Measurements from ENCODE around the gene TUBGCP6. TPM values are rescaled to one million over a fixed set of nuclear protein-coding genes. Genes with fewer than 3 reads are reported as not detected.

The TUBGCP6 gene
- total and polyA plus RNA-seq, 2 donors (not counting 1 experiment from before 2014, with no cell fraction given), result 137 to 178 TPM

- Mint-ChIP-seq H3K27me3 (no peaks in the 10 kb centered on the region), H3K4me3 (peak overlapping the region; percentile 49), H3K9me3 (ENCODE audit: insufficient read depth) (no peaks in the 10 kb centered on the region), H3K27ac (peak overlapping the region; percentile 80), H3K4me1 (peaks cover 41% of the 10 kb centered on the region)
- Histone ChIP-seq H3K4me3 (ENCODE audit: control extremely low read depth in 1 of 5, extremely low read depth in 1 of 5, insufficient read depth in 1 of 5, low read depth in 2 of 5, low read length in 4 of 5) (no peak overlapping the region), H3K9ac (ENCODE audit: low read length) (no peak overlapping the region), H3K36me3 (replicated peaks in 1 of 2; ENCODE audit: control extremely low read depth in 1 of 2, control insufficient read depth in 1 of 2, extremely low read depth in 1 of 2, insufficient read depth in 2 of 2, low read length in 1 of 2) (peaks cover 8 to 45% of the 10 kb centered on the region in 2 experiments), H3K27me3 (replicated peaks in 1 of 4; ENCODE audit: control extremely low read depth in 1 of 4, control insufficient read depth in 3 of 4, insufficient read depth in 4 of 4, low read length in 3 of 4) (no peaks in the 10 kb centered on the region), H3K9me3 (ENCODE audit: control extremely low read depth in 1 of 3, control insufficient read depth in 2 of 3, insufficient read depth in 1 of 3, low read length in 2 of 3) (no peaks in the 10 kb centered on the region), H3K27ac (ENCODE audit: low read length in 2 of 2) (no peak overlapping the region), H3K4me1 (ENCODE audit: control insufficient read depth in 2 of 2, insufficient read depth in 2 of 2, low read length in 2 of 2) (peaks cover 15 to 26% of the 10 kb centered on the region in 2 donors), H4K20me1 (ENCODE audit: control insufficient read depth, insufficient read depth, low read length, poor library complexity, severe bottlenecking) (peaks cover 65% of the 10 kb centered on the region), H2AFZ (ENCODE audit: insufficient read depth, low read depth, low read length, poor library complexity, severe bottlenecking) (no peak overlapping the region), H3K4me2 (replicated peaks; ENCODE audit: low read depth, low read length, poor library complexity, severe bottlenecking) (peak overlapping the region; percentile 26), H3K79me2 (ENCODE audit: control insufficient read depth, insufficient read depth, low read length) (peaks cover 44% of the 10 kb centered on the region)
- CTCF ChIA-PET, result interaction anchor here (0.7 to 5.2 kb wide), 10 partner anchors 16 to 277 kb away, joined by 3 to 75 read pairs (median 3); partner anchors contain the start of genes HDAC10 and PANX2
- DNase-seq, result peak; percentile 68
- ATAC-seq (ENCODE audit: low read depth), result peak; percentile 86
- POLR2A ChIA-PET, result interaction anchor here (4.5 kb wide), 1 partner anchor 17 kb away, joined by 43 read pairs; no protein-coding TSS in a partner anchor
- intact Hi-C loops (cut with micrococcal nuclease), result loop anchor here (5.0 to 10.0 kb wide), 2 partner anchors 280 to 443 kb away; no protein-coding TSS in a partner anchor
- WGBS (ENCODE audit: insufficient coverage), result 16% methylated on average over 22 of the region's 23 CpGs
- TF ChIP-seq EZH2 (IDR thresholded peaks at IDR 0.05; ENCODE audit: borderline replicate concordance, insufficient read depth, low read depth, low read length, poor library complexity, severe bottlenecking) (no peak), CTCF (IDR thresholded peaks at IDR 0.05) (no peak)
These were observed 37.3 kb downstream of the TUBGCP6 start for GRCh38 chr22:50207383-50208140.

GRCh38 chr22:50206599-50206998, 38.2 kb downstream of the TUBGCP6 start:
- Histone ChIP-seq H3K27me3 (replicated peaks in 1 of 4; ENCODE audit: control extremely low read depth in 1 of 4, control insufficient read depth in 3 of 4, insufficient read depth in 4 of 4, low read length in 3 of 4) (no peaks in the 10 kb centered on the region), H4K20me1 (ENCODE audit: control insufficient read depth, insufficient read depth, low read length, poor library complexity, severe bottlenecking) (peaks cover 60% of the 10 kb centered on the region), H3K79me2 (ENCODE audit: control insufficient read depth, insufficient read depth, low read length) (peaks cover 49% of the 10 kb centered on the region), H3K4me2 (replicated peaks; ENCODE audit: low read depth, low read length, poor library complexity, severe bottlenecking) (no peak overlapping the region), H3K9ac (ENCODE audit: low read length) (no peak overlapping the region), H3K36me3 (replicated peaks in 1 of 2; ENCODE audit: control extremely low read depth in 1 of 2, control insufficient read depth in 1 of 2, extremely low read depth in 1 of 2, insufficient read depth in 2 of 2, low read length in 1 of 2) (peaks cover 8 to 40% of the 10 kb centered on the region in 2 experiments), H3K9me3 (ENCODE audit: control extremely low read depth in 1 of 3, control insufficient read depth in 2 of 3, insufficient read depth in 1 of 3, low read length in 2 of 3) (no peaks in the 10 kb centered on the region), H3K4me3 (ENCODE audit: control extremely low read depth in 1 of 5, extremely low read depth in 1 of 5, insufficient read depth in 1 of 5, low read depth in 2 of 5, low read length in 4 of 5) (no peak overlapping the region), H3K27ac (ENCODE audit: low read length in 2 of 2) (no peak overlapping the region), H3K4me1 (ENCODE audit: control insufficient read depth in 2 of 2, insufficient read depth in 2 of 2, low read length in 2 of 2) (peaks cover 23 to 35% of the 10 kb centered on the region in 2 donors), H2AFZ (ENCODE audit: insufficient read depth, low read depth, low read length, poor library complexity, severe bottlenecking) (no peak overlapping the region)
- WGBS (ENCODE audit: insufficient coverage), result 81% methylated on average over 10 of the region's 10 CpGs
- no peaks in the 10 kb centered on the region for H3K27me3 Mint-ChIP-seq
- CTCF ChIA-PET, result interaction anchor here (0.7 to 5.2 kb wide), 7 partner anchors 12 to 283 kb away, joined by 3 to 75 read pairs (median 5); partner anchors contain the start of gene HDAC10
- ATAC-seq (ENCODE audit: low read depth) (no peak), DNase-seq (peak; percentile 36)
- no peaks in the 10 kb centered on the region for H3K9me3 Mint-ChIP-seq (ENCODE audit: insufficient read depth)
- TF ChIP-seq EZH2 (IDR thresholded peaks at IDR 0.05; ENCODE audit: borderline replicate concordance, insufficient read depth, low read depth, low read length, poor library complexity, severe bottlenecking), result no peak
- TF ChIP-seq CTCF (IDR thresholded peaks at IDR 0.05), result peak; percentile 42
- peak overlapping the region; percentile 56 for H3K27ac Mint-ChIP-seq
- POLR2A ChIA-PET, result interaction anchor here (0.6 to 4.5 kb wide), 2 partner anchors 16 to 37 kb away, joined by 3 to 43 read pairs; no protein-coding TSS in a partner anchor
- intact Hi-C loops (cut with micrococcal nuclease), result loop anchor here (5.0 to 10.0 kb wide), 2 partner anchors 279 to 442 kb away; no protein-coding TSS in a partner anchor
- H3K4me1 Mint-ChIP-seq, result peaks cover 47% of the 10 kb centered on the region
- peak overlapping the region; percentile 10 for H3K4me3 Mint-ChIP-seq

Data from B cell (primary cell).